Subcutaneous adipose tissue (tissue), 4 donors: ENCODE data around the gene KRTAP10-7. TPM values are rescaled to one million over a fixed set of nuclear protein-coding genes. Genes with fewer than 3 reads are reported as not detected.
"Not testable (repeated sequence)": the region's sequence is repeated elsewhere in the genome, so short reads cannot be mapped to it uniquely, and the experiment has no call there.

Source experiments
- CTCF ChIP-seq: fragments of 450-650 bp; IDR thresholded peaks from one replicate; pipeline ENCODE4 v1.5.1; 2016; ENCODE audit warnings: low read depth, mild to moderate bottlenecking, control low read depth, antibody characterized with exemption, moderate library complexity
- total RNA-seq, 4 donors: library from RNA; depleted of rRNA; stranded (reverse); fragments of >200 nt; gene quantifications; one replicate each; pipeline ENCODE4 v1.1.0, GENCODE V29; 2016

KRTAP10-7 gene
- total RNA-seq, 4 donors from 2014 or later: not detected

GRCh38 chr21:44568667-44569556 is 31.5 kb upstream of the KRTAP10-7 start:
- TF ChIP-seq CTCF: no peak

- TF ChIP-seq CTCF: no peak
These were observed 30.4 kb upstream of the KRTAP10-7 start for GRCh38 chr21:44569861-44570517.

GRCh38 chr21:44571296-44571695 is 29.1 kb upstream of the KRTAP10-7 start:
- no peak for TF ChIP-seq CTCF

- no peak for TF ChIP-seq CTCF
These were observed 28.3 kb upstream of the KRTAP10-7 start for GRCh38 chr21:44571844-44572782.

- no peak for TF ChIP-seq CTCF
These were observed 27.3 kb upstream of the KRTAP10-7 start for GRCh38 chr21:44572959-44573583.

- not testable (repeated sequence) for TF ChIP-seq CTCF
These were observed 26.6 kb upstream of the KRTAP10-7 start, which contains the start of gene KRTAP10-4 for GRCh38 chr21:44573630-44574456. TSS of gene KRTAP10-4 (plus strand) at chr21:44573729. CDS start at chr21:44573759, 30 bp downstream.
